Activated CD8-positive, alpha-beta memory T cell treated with anti-CD3 and anti-CD28 coated beads, Interleukin-2, amount 10 ng/mL, durations not matched to agents 7 days and 5 days (primary cell): ENCODE data around the gene OR10T2. TPM values are rescaled to one million over a fixed set of nuclear protein-coding genes. Genes with fewer than 3 reads are reported as not detected.
"Not testable (repeated sequence)": the region's sequence is repeated elsewhere in the genome, so short reads cannot be mapped to it uniquely, and the experiment has no call there.

Source experiments
- ATAC-seq: fragments of 150-1000 bp; cut with Tn5 transposase; one replicate; pipeline ENCODE4 v1.10.0; 2021; ENCODE audit warnings: moderate library complexity
- CTCF ChIA-PET: fragments of 350-600 bp; sonication (Branson Sonifier 250); formaldehyde crosslinking; loops from one replicate; lab custom pipeline; 2021; ENCODE audit warnings: antibody characterized with exemption; lab: Charles Lee
- DNase-seq: peaks from one replicate; pipeline ENCODE4 v3.0.0-alpha.2; 2020
- H3K27ac Mint-ChIP-seq: one replicate; pipeline ENCODE4 v1.8.0; 2021; ENCODE audit warnings: mild to moderate bottlenecking, mixed read lengths
- H3K27me3 Mint-ChIP-seq: one replicate; pipeline ENCODE4 v1.8.0; 2021; ENCODE audit warnings: mixed read lengths
- H3K36me3 Mint-ChIP-seq: one replicate; pipeline ENCODE4 v1.8.0; 2021; ENCODE audit warnings: mild to moderate bottlenecking, mixed read lengths
- H3K4me1 Mint-ChIP-seq: one replicate; pipeline ENCODE4 v1.8.0; 2021; ENCODE audit warnings: mixed read lengths
- H3K4me3 Mint-ChIP-seq: one replicate; pipeline ENCODE4 v1.8.0; 2021; ENCODE audit warnings: mild to moderate bottlenecking, moderate library complexity, mixed read lengths
- H3K9me3 Mint-ChIP-seq: one replicate; pipeline ENCODE4 v1.8.0; 2022; ENCODE audit warnings: low read depth, mixed read lengths
- total RNA-seq, 2 experiments: library from RNA; stranded (reverse); gene quantifications; one replicate each; pipeline ENCODE4 v1.2.3, GENCODE V29; 2021

Gene OR10T2
- total RNA-seq, 2 experiments from 2014 or later = not detected

- no peaks in the 10 kb centered on the region for H3K36me3 Mint-ChIP-seq
- H3K27ac Mint-ChIP-seq = no peak overlapping the region
- no peak overlapping the region for H3K4me3 Mint-ChIP-seq
- no peak for DNase-seq
- H3K9me3 Mint-ChIP-seq = peaks cover 2% of the 10 kb centered on the region
- CTCF ChIA-PET = no interaction called here
- H3K4me1 Mint-ChIP-seq = no peaks in the 10 kb centered on the region
- ATAC-seq = no peak
- peaks cover under 1% of the 10 kb centered on the region for H3K27me3 Mint-ChIP-seq
Observed at GRCh38 chr1:158390331-158390730, 8.9 kb downstream of the OR10T2 start.

- H3K27me3 Mint-ChIP-seq = peaks cover 28% of the 10 kb centered on the region
- no peak overlapping the region for H3K4me3 Mint-ChIP-seq
- CTCF ChIA-PET = no interaction called here
- DNase-seq = no peak
- no peak for ATAC-seq
- H3K36me3 Mint-ChIP-seq = no peaks in the 10 kb centered on the region
- no peaks in the 10 kb centered on the region for H3K4me1 Mint-ChIP-seq
- no peak overlapping the region for H3K27ac Mint-ChIP-seq
- peaks cover 6% of the 10 kb centered on the region for H3K9me3 Mint-ChIP-seq
Observed at GRCh38 chr1:158374860-158375259, 24.4 kb downstream of the OR10T2 start.

GRCh38 chr1:158374101-158374500, 25.2 kb downstream of the OR10T2 start:
- H3K9me3 Mint-ChIP-seq, H3K27ac Mint-ChIP-seq, H3K4me3 Mint-ChIP-seq, H3K36me3 Mint-ChIP-seq, H3K4me1 Mint-ChIP-seq, CTCF ChIA-PET, ATAC-seq, DNase-seq: not testable (repeated sequence)
- peaks cover 28% of the 10 kb centered on the region for H3K27me3 Mint-ChIP-seq

GRCh38 chr1:158371188-158371953, 27.9 kb downstream of the OR10T2 start:
- Mint-ChIP-seq H3K36me3 (no peaks in the 10 kb centered on the region), H3K27me3 (peaks cover 9% of the 10 kb centered on the region), H3K4me1 (no peaks in the 10 kb centered on the region), H3K9me3 (peaks cover 6% of the 10 kb centered on the region), H3K4me3 (no peak overlapping the region), H3K27ac (no peak overlapping the region)
- DNase-seq = no peak
- no peak for ATAC-seq
- CTCF ChIA-PET = no interaction called here

- H3K27ac Mint-ChIP-seq = no peak overlapping the region
- H3K4me1 Mint-ChIP-seq = no peaks in the 10 kb centered on the region
- peaks cover 3% of the 10 kb centered on the region for H3K27me3 Mint-ChIP-seq
- ATAC-seq = no peak
- peaks cover 2% of the 10 kb centered on the region for H3K9me3 Mint-ChIP-seq
- H3K4me3 Mint-ChIP-seq = no peak overlapping the region
- H3K36me3 Mint-ChIP-seq = no peaks in the 10 kb centered on the region
- CTCF ChIA-PET = no interaction called here
- no peak for DNase-seq
Observed at GRCh38 chr1:158366783-158367182, 32.5 kb downstream of the OR10T2 start.

- ATAC-seq (no peak), DNase-seq (no peak)
- Mint-ChIP-seq H3K4me1 (no peaks in the 10 kb centered on the region), H3K4me3 (no peak overlapping the region), H3K36me3 (no peaks in the 10 kb centered on the region), H3K9me3 (no peaks in the 10 kb centered on the region), H3K27me3 (peaks cover 3% of the 10 kb centered on the region), H3K27ac (no peak overlapping the region)
- CTCF ChIA-PET = no interaction called here
Observed at GRCh38 chr1:158362941-158363340, 36.3 kb downstream of the OR10T2 start.

- H3K4me3 Mint-ChIP-seq = no peak overlapping the region
- CTCF ChIA-PET = no interaction called here
- ATAC-seq (no peak), DNase-seq (no peak)
- H3K27ac Mint-ChIP-seq = no peak overlapping the region
- no peaks in the 10 kb centered on the region for H3K4me1 Mint-ChIP-seq
- H3K36me3 Mint-ChIP-seq = no peaks in the 10 kb centered on the region
- H3K27me3 Mint-ChIP-seq = peaks cover 3% of the 10 kb centered on the region
- H3K9me3 Mint-ChIP-seq = no peaks in the 10 kb centered on the region
Observed at GRCh38 chr1:158362482-158362881, 36.8 kb downstream of the OR10T2 start.

- Mint-ChIP-seq H3K4me3 (no peak overlapping the region), H3K4me1 (no peaks in the 10 kb centered on the region), H3K9me3 (no peaks in the 10 kb centered on the region), H3K27me3 (peaks cover 20% of the 10 kb centered on the region), H3K27ac (no peak overlapping the region), H3K36me3 (no peaks in the 10 kb centered on the region)
- ATAC-seq = no peak
- CTCF ChIA-PET = no interaction called here
- no peak for DNase-seq
Observed at GRCh38 chr1:158357441-158357840, 41.8 kb downstream of the OR10T2 start.

GRCh38 chr1:158356616-158357015, 42.6 kb downstream of the OR10T2 start:
- H3K4me1 Mint-ChIP-seq = no peaks in the 10 kb centered on the region
- no peak overlapping the region for H3K4me3 Mint-ChIP-seq
- H3K9me3 Mint-ChIP-seq = no peaks in the 10 kb centered on the region
- no peak for ATAC-seq
- H3K36me3 Mint-ChIP-seq = no peaks in the 10 kb centered on the region
- H3K27ac Mint-ChIP-seq = no peak overlapping the region
- CTCF ChIA-PET = no interaction called here
- peaks cover 20% of the 10 kb centered on the region for H3K27me3 Mint-ChIP-seq
- no peak for DNase-seq

- Mint-ChIP-seq H3K4me3 (no peak overlapping the region), H3K4me1 (no peaks in the 10 kb centered on the region), H3K27me3 (peaks cover 20% of the 10 kb centered on the region), H3K27ac (no peak overlapping the region), H3K9me3 (no peaks in the 10 kb centered on the region), H3K36me3 (no peaks in the 10 kb centered on the region)
- ATAC-seq = no peak
- CTCF ChIA-PET = no interaction called here
- DNase-seq = no peak
Observed at GRCh38 chr1:158355773-158356285, 43.4 kb downstream of the OR10T2 start.

- no peaks in the 10 kb centered on the region for H3K36me3 Mint-ChIP-seq
- peaks cover 20% of the 10 kb centered on the region for H3K27me3 Mint-ChIP-seq
- no peaks in the 10 kb centered on the region for H3K9me3 Mint-ChIP-seq
- no peak overlapping the region for H3K4me3 Mint-ChIP-seq
- no peak overlapping the region for H3K27ac Mint-ChIP-seq
- DNase-seq (no peak), ATAC-seq (no peak)
- H3K4me1 Mint-ChIP-seq = no peaks in the 10 kb centered on the region
- CTCF ChIA-PET = no interaction called here
Observed at GRCh38 chr1:158354255-158354654, 45.0 kb downstream of the OR10T2 start.

GRCh38 chr1:158353303-158354075, 45.8 kb downstream of the OR10T2 start, which contains the start of gene CD1E:
CD1E (plus strand) TSS chr1:158353894; CDS start chr1:158353989, 95 bp downstream.
- H3K36me3 Mint-ChIP-seq = no peaks in the 10 kb centered on the region
- ATAC-seq (no peak), DNase-seq (no peak)
- H3K4me3 Mint-ChIP-seq = no peak within 1 kb of the TSS
- peaks cover 18% of the 10 kb centered on the region for H3K27me3 Mint-ChIP-seq
- no peaks in the 10 kb centered on the region for H3K4me1 Mint-ChIP-seq
- H3K27ac Mint-ChIP-seq = no peak within 1 kb of the TSS
- no peaks in the 10 kb centered on the region for H3K9me3 Mint-ChIP-seq
- CTCF ChIA-PET = no interaction called here

- CTCF ChIA-PET, H3K4me1 Mint-ChIP-seq, H3K4me3 Mint-ChIP-seq, H3K27ac Mint-ChIP-seq, H3K9me3 Mint-ChIP-seq, DNase-seq, ATAC-seq, H3K36me3 Mint-ChIP-seq, H3K27me3 Mint-ChIP-seq: not testable (repeated sequence)
Observed at GRCh38 chr1:158348946-158349345, 50.3 kb downstream of the OR10T2 start.
